Effector memory CD8-positive, alpha-beta T cell (primary cell): Measurements from ENCODE around the gene MLC1.
A peak's percentile ranks its signal among the peaks of the same experiment; 100 is the strongest.

Experiments used
- ATAC-seq: fragments of 150-1000 bp; cut with Tn5 transposase; replicated peaks from 2 replicates; pipeline ENCODE4 v1.10.0; 2021; ENCODE audit warnings: mild to moderate bottlenecking, moderate library complexity
- DNase-seq, 3 experiments: peaks; one replicate each; pipeline ENCODE4 v3.0.0; 2021
- H3K27ac Mint-ChIP-seq, 2 donors: one replicate each; pipeline ENCODE4 v1.8.0; 2022; ENCODE audit warnings: mild to moderate bottlenecking in 2 of 2, mixed read lengths in 2 of 2, moderate library complexity in 2 of 2
- H3K27me3 Mint-ChIP-seq, 2 donors: one replicate each; pipeline ENCODE4 v1.8.0; 2022; ENCODE audit warnings: mixed read lengths in 2 of 2
- H3K36me3 Mint-ChIP-seq: one replicate; pipeline ENCODE4 v1.8.0; 2022; ENCODE audit warnings: mild to moderate bottlenecking, moderate library complexity, mixed read lengths; ENCODE audit not compliant: insufficient read depth
- H3K4me1 Mint-ChIP-seq, 2 donors: one replicate each; pipeline ENCODE4 v1.8.0; 2022; ENCODE audit warnings: low read depth in 2 of 2, mixed read lengths in 2 of 2
- H3K4me3 Mint-ChIP-seq, 2 donors: one replicate each; pipeline ENCODE4 v1.8.0; 2022; ENCODE audit warnings: mild to moderate bottlenecking in 2 of 2, mixed read lengths in 2 of 2, moderate library complexity in 2 of 2
- H3K9me3 Mint-ChIP-seq, 2 donors: one replicate each; pipeline ENCODE4 v1.8.0; 2022; ENCODE audit warnings: mixed read lengths in 2 of 2

Gene MLC1

DNA sequence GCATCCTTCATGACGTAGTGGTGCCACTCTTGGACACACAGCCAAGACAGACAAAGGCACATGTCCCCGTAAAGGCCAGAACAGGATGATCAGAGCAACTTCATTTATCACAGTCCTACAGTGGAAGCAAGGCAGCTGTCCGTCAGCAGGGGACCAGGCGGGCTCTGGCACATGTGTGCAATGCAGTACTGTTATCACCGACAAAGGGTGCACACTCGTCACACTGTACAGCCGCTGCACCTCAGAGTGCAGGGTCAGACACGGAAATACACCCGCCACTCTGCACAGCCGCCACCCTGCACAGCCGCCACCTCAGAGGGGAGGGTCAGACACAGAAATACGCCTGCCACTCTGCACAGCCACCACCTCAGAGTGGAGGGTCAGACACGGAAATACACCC is 59.2 kb downstream of the MLC1 start:
- DNase-seq (no peak), ATAC-seq (no peak)
- no peak overlapping the region for H3K4me3 Mint-ChIP-seq
- H3K36me3 Mint-ChIP-seq = peaks cover 7% of the 10 kb centered on the region
- H3K4me1 Mint-ChIP-seq = peaks cover 4 to 6% of the 10 kb centered on the region in 2 donors
- H3K27me3 Mint-ChIP-seq = peaks cover 0 to 38% of the 10 kb centered on the region in 2 donors
- H3K9me3 Mint-ChIP-seq = no peaks in the 10 kb centered on the region
- H3K27ac Mint-ChIP-seq = no peak overlapping the region

DNA sequence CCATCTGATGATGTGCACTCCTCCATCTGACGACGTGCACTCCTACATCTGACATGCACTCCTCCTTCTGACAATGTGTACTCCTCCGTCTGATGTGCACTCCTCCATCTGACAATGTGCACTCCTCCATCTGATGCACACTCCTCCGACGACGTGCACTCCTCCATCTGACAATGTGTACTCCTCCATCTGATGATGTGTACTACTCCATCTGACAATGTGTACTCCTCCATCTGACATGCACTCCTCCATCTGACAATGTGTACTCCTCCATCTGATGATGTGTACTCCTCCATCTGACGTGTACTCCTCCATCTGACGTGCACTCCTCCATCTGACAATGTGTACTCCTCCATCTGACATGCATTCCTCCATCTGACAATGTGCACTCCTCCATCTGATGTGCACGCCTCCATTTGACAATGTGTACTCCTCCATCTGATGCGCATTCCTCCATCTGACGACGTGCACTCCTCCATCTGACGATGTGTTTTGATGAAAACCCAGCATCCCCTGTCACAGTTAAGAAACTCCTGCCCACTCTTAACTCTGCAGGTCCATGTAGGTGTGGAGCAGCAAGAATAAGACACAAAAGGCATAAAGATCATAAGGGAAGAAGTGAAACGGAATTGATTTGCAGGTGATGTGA is 62.9 kb downstream of the MLC1 start:
- Mint-ChIP-seq H3K36me3 (peaks cover under 1% of the 10 kb centered on the region), H3K27ac (no peak overlapping the region), H3K9me3 (no peaks in the 10 kb centered on the region), H3K27me3 (peaks cover 0 to 15% of the 10 kb centered on the region in 2 donors), H3K4me1 (peaks cover 19 to 23% of the 10 kb centered on the region in 2 donors), H3K4me3 (no peak overlapping the region)
- DNase-seq (no peak), ATAC-seq (no peak)

DNA sequence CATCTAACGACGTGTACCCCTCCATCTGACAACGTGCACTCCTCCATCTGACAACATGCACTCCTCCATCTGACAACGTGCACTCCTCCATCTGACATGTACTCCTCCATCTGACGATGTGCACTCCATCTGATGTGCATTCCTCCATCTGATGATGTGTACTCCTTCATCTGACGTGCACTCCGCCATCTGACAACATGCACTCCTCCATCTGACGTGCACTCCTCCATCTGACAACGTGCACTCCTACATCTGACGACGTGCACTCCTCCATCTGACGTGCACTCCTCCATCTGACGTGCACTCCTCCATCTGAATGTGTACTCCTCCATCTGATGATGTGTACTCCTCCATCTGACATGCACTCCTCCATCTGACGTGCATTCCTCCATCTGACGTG is 64.6 kb downstream of the MLC1 start:
- H3K4me1 Mint-ChIP-seq = peaks cover 26 to 30% of the 10 kb centered on the region in 2 donors
- ATAC-seq (no peak), DNase-seq (no peak)
- peaks cover 0 to 14% of the 10 kb centered on the region in 2 donors for H3K27me3 Mint-ChIP-seq
- no peaks in the 10 kb centered on the region for H3K36me3 Mint-ChIP-seq
- H3K27ac Mint-ChIP-seq = no peak overlapping the region
- no peaks in the 10 kb centered on the region for H3K9me3 Mint-ChIP-seq
- no peak overlapping the region for H3K4me3 Mint-ChIP-seq

DNA sequence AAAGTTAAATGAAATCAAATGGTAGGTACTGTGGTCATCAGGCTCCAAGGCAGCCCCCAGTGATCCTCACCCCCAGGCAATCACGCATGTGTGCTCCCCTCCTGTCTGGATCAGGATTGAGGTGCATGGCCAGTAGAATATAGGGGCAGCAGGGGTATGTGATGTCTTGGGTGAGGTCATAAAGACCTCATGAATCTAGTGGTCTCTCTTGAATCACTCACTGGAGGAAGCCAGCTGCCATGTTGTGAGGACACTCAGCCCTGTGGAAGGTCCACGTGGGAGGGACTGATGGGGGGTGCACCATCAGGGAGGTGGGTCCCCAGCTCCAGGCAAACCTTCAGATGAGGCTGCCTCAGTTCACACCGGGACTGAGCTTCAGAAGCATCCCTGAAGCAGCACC is 65.9 kb downstream of the MLC1 start:
- DNase-seq (no peak), ATAC-seq (no peak)
- Mint-ChIP-seq H3K4me1 (peaks cover 24 to 31% of the 10 kb centered on the region in 2 donors), H3K36me3 (no peaks in the 10 kb centered on the region), H3K9me3 (no peaks in the 10 kb centered on the region), H3K4me3 (peak overlapping the region; percentile 0 to 59), H3K27me3 (peaks cover 0 to 3% of the 10 kb centered on the region in 2 donors), H3K27ac (peak overlapping the region in 1 of 2 donors; percentile 57)

DNA sequence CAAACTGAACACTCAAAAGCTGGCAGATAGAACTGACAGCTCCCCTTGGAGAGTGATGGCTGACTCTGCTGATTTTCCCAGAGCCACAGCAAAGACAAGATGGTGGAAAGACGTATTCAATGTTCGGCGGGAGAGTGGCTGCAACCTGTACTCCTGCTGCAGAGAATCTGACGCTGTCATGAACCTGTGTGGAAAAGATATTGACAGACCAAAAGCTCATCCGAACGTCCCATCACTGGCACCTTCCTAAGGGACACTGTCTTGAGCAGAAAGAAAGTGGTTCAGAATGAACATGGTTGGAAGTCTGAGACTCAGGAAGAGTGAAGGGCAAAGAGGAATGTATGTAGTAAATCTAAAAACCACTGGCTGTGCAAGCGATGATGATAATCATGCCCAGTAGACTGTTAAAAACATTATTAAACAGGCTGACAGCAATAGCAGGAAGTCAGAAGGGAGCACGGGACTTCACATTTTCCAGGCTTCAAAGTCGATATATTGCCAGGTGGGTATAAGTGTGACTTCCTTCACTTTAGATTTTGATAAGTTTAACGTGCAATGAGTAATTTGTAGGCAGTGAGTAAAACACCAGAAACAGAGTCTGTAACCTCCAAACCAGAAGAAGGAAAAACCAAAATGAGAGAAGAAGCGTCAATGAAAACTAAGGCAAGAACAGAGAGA is 66.5 kb downstream of the MLC1 start:
- peak; percentile 82 for ATAC-seq

DNA sequence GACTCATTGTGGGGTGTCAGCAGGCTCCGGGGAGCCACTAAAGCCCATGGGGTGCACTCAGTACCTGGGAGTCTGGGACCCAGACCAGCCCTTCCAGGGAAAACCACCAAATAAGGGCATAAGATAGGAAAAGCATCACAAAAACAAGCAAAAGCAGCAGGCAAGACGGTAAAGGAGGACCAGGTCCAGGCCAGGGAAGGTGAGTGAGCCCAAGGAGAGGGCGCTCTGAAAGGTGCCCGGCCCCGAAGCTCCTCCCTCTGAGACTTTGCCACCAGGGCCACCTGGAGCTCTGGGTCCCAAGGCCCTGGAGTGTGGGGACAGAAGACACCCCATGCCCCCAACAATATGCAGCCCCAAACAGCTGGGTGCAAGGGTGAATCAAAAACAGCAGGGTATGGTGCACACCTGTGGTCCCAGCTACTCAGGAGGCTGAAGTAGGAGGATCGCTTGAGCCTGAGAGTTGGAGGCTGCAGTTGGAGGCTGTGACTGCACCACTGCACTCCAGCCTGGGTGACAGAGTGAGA is 67.5 kb downstream of the MLC1 start:
- no peak for DNase-seq
- H3K9me3 Mint-ChIP-seq = no peaks in the 10 kb centered on the region
- peak overlapping the region; percentile 59 to 63 for H3K4me3 Mint-ChIP-seq
- peaks cover 24 to 38% of the 10 kb centered on the region in 2 donors for H3K4me1 Mint-ChIP-seq
- H3K27ac Mint-ChIP-seq = peak overlapping the region; percentile 57 to 80
- H3K27me3 Mint-ChIP-seq = peaks cover 0 to 9% of the 10 kb centered on the region in 2 donors
- no peak for ATAC-seq
- H3K36me3 Mint-ChIP-seq = no peaks in the 10 kb centered on the region

More for the DNA sequence above, 66.5 kb downstream of the MLC1 start:
- no peaks in the 10 kb centered on the region for H3K9me3 Mint-ChIP-seq
- DNase-seq = peak in 1 of 3 experiments; percentile 30
- peak overlapping the region; percentile 0 to 59 for H3K4me3 Mint-ChIP-seq
- no peaks in the 10 kb centered on the region for H3K27me3 Mint-ChIP-seq
- peaks cover 24 to 36% of the 10 kb centered on the region in 2 donors for H3K4me1 Mint-ChIP-seq
- peak overlapping the region; percentile 57 to 80 for H3K27ac Mint-ChIP-seq
- no peaks in the 10 kb centered on the region for H3K36me3 Mint-ChIP-seq

DNA sequence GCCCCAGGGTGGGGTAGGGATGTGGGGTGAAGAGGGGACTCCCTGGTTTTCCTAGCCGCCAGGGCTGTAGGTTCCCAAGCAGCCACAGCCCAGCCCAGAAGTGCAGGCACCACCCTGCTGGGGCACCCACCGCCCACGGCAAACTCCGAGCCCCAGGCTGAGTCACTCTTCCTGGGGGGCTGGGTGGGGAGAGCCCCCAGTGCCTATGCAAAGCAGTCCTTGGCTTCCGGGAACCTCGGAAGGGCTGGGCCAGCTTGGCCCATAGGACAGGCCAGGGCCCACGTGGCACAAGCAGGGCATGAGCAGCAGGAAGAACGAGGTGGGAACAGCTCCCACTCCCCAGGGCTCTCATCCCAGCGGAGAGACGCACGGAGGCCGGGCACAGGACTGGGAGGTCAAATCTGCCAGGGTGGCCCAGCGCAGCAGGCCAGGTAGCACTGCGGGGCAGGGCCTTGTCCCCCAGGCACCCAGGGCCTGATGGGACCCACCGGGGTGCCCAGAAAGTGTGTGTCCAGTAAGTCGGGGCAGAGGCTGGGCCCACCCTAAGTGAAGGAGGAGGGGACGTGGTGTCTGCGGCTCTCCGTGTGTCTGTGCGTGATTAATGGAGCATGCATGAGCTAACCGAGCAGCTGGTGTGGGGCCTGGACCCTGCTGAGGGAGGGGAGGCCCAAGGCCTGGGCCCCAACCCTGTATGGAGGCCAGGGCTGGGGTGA is 68.1 kb downstream of the MLC1 start:
- H3K27ac Mint-ChIP-seq = peak overlapping the region; percentile 57 to 80
- DNase-seq (no peak), ATAC-seq (peak; percentile 36)
- H3K4me3 Mint-ChIP-seq = peak overlapping the region; percentile 59 to 63
- H3K27me3 Mint-ChIP-seq = peaks cover 1 to 12% of the 10 kb centered on the region in 2 donors
- H3K4me1 Mint-ChIP-seq = peaks cover 24 to 38% of the 10 kb centered on the region in 2 donors
- no peaks in the 10 kb centered on the region for H3K36me3 Mint-ChIP-seq
- H3K9me3 Mint-ChIP-seq = no peaks in the 10 kb centered on the region

DNA sequence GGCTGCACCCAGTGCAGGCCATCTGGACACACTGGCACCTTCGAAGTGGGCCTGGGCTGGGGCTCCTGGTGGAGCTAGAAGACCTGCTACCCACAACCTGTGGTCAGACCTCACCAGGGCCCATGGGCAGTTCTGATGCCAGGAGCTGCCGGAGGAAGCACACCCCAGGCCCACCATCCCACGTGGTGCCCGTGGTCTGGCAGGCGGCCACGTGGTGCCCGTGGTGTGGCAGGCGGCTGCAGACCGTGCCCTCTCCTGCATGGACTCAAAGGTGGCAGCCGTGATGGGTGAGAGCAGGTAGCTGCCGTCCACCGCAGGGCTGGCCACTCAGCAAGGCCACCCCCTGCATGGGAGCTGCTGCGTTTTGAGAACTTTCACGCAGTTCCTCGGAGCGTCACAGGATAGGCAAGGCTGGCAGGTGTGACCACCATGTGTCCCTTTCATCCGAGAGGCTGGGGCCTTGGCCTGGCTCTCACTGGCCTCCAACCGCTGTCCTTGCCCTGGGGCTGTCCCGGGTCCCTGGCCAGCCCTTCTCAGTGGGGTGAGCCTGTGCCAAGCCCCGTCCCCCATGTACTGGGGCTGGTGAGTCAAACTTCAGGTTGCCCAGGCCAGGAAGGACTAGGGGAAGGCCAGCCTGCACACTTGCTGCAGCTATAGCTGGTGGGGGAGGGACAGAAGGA is 68.8 kb downstream of the MLC1 start:
- peaks cover 3% of the 10 kb centered on the region for H3K36me3 Mint-ChIP-seq
- H3K9me3 Mint-ChIP-seq = no peaks in the 10 kb centered on the region
- H3K4me3 Mint-ChIP-seq = peak overlapping the region; percentile 35 to 63
- ATAC-seq (no peak), DNase-seq (no peak)
- H3K27me3 Mint-ChIP-seq = peaks cover 8 to 19% of the 10 kb centered on the region in 2 donors
- H3K4me1 Mint-ChIP-seq = peaks cover 26 to 44% of the 10 kb centered on the region in 2 donors
- peak overlapping the region in 1 of 2 donors; percentile 57 for H3K27ac Mint-ChIP-seq

DNA sequence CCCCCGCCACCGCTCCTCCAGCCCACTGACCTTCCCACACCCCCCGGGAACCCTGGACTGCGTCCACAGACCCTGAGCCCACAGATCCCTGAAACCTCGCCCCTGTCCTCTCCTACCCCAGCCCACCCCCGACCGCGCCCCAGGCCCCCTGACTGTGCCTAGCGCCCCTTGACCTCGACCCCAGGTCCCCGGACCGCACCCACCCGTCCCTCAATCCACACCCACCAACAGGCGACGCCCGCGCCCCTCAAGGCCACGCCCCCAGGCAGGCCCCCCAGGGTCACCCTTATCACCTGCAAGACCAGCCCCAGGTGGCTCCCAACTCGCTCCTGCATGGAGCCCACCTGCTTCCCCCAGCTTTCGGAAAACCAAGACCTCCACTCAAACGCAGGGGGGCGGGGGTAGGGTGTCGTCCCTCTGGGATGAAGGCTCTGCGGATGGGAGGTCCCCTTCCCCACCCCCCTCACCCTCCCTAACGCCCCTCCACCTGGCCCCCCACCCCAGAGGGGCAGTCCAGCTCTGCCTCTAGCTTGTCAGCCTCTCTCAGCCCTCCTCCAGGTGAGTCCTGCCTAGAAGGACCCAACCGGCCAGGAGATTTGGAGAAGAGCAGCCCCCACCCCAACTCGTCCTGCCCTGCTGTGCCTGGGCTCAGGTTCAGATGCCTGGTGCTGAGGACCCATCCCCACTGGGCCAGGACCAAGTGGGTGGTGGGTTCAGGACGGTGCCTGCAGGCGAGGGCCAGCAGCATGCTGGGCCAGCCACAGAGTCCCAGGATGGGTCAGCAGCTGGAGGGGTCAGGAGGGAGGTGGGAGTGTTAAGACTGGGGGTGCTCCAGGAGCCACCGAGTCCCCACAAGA is 69.5 kb downstream of the MLC1 start:
- DNase-seq (no peak), ATAC-seq (no peak)
- peak overlapping the region; percentile 35 to 63 for H3K4me3 Mint-ChIP-seq
- peaks cover 3% of the 10 kb centered on the region for H3K36me3 Mint-ChIP-seq
- H3K9me3 Mint-ChIP-seq = no peaks in the 10 kb centered on the region
- H3K27me3 Mint-ChIP-seq = peaks cover 14 to 26% of the 10 kb centered on the region in 2 donors
- H3K4me1 Mint-ChIP-seq = peaks cover 30 to 47% of the 10 kb centered on the region in 2 donors
- H3K27ac Mint-ChIP-seq = no peak overlapping the region

DNA sequence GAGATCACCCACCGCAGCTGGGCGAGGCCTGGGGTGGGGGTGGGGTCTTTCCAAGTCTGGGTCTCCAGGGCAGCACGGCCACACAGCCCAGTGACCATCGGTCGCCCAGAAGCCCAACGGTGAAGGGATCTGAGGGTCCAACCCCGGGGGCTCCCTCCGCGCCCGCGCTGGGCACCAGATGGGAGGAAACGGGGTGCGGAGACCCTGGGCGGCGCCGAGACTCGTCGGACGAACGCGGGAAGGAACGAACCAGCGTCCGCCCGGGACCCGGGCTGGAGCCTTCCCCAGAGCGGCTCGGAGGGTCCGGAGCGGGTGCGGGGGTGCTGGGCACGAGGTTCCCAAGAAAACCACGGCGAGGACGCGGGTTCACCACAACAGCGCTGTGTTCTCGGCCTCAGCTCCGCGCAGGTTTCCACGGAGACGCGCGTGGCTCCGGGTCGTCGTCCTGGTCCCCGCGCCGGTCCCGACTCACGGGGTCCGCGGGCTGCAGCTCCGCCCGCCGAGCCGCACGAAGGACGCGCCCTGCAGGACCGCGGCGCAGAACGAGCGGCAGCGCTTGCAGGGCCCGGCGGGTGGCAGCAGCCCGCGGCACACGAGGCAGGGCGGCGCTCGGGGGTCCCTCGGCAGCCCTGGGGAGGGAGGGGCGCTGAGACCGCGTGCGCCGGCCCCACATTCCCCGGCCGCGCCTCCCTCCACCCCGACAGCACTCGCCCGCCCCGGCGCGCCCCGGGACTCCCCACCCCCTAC is 70.4 kb downstream of the MLC1 start:
- no peak for DNase-seq
- H3K4me3 Mint-ChIP-seq = peak overlapping the region; percentile 37 to 38
- peak; percentile 4 for ATAC-seq
- H3K27me3 Mint-ChIP-seq = peaks cover 14 to 26% of the 10 kb centered on the region in 2 donors
- H3K9me3 Mint-ChIP-seq = no peaks in the 10 kb centered on the region
- peaks cover 3% of the 10 kb centered on the region for H3K36me3 Mint-ChIP-seq
- H3K4me1 Mint-ChIP-seq = peaks cover 30 to 47% of the 10 kb centered on the region in 2 donors
- H3K27ac Mint-ChIP-seq = no peak overlapping the region

DNA sequence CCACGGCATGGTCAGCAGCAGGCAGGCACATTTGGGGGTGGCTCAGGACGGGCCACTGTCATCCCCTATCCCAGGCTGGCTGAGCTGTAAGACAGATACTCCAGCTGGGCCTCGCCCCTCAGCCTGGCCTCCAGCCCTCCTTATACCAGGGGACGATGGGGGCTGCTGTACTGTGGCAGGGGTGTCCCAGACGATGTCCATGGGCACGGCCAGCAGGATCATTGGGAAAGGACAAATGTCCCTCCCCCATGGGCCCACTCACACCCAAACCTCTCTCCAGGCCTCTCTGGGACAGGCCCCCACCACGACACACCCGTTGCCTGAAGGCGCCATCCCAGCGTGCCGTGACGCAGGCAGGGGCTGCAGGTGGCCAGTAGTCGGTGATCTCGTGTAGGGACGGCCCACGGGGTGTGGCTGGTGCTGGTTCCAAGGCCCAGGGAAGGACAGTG is 71.1 kb downstream of the MLC1 start:
- Mint-ChIP-seq H3K4me1 (peaks cover 28 to 46% of the 10 kb centered on the region in 2 donors), H3K27me3 (peaks cover 14 to 30% of the 10 kb centered on the region in 2 donors), H3K27ac (peak overlapping the region in 1 of 2 donors; percentile 20), H3K9me3 (no peaks in the 10 kb centered on the region), H3K4me3 (peak overlapping the region; percentile 37 to 38), H3K36me3 (peaks cover 3% of the 10 kb centered on the region)
- no peak for DNase-seq
- no peak for ATAC-seq
